ENCODE data around the gene ATXN7.

DNA sequence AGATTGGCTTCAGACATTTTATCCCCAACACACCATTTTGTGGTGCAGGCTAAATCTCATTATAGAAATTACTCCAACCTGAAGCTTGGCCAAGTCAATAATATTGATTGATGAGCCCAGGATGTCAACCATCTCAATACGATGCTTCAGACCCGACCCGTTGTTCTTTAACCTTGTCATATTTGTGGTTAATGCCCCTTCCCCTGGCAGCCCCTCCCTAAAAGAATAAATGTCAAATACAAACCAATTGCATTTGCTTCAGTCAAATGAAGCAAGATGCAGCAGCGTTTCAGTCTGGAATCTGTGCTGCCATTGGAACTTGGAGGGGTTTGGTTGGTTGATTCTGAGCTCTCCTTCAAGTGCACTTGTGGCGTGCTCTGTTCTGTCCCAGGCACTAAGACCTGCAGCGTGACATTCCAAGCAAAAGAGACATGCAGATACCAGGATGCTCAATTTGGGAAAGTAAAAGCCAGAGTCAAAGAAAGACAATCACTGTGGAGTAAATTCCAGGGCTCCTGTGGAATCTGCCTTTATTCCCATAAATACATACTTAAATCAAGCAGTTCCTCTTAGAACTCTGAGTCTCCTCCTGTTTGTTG is 183.4 kb downstream of the ATXN7 start:
- TF ChIP-seq, protein P1, sequence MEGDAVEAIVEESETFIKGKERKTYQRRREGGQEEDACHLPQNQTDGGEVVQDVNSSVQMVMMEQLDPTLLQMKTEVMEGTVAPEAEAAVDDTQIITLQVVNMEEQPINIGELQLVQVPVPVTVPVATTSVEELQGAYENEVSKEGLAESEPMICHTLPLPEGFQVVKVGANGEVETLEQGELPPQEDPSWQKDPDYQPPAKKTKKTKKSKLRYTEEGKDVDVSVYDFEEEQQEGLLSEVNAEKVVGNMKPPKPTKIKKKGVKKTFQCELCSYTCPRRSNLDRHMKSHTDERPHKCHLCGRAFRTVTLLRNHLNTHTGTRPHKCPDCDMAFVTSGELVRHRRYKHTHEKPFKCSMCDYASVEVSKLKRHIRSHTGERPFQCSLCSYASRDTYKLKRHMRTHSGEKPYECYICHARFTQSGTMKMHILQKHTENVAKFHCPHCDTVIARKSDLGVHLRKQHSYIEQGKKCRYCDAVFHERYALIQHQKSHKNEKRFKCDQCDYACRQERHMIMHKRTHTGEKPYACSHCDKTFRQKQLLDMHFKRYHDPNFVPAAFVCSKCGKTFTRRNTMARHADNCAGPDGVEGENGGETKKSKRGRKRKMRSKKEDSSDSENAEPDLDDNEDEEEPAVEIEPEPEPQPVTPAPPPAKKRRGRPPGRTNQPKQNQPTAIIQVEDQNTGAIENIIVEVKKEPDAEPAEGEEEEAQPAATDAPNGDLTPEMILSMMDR (IDR thresholded peaks at IDR 0.05; ENCODE audit: low read length) = no peak
- TF ChIP-seq EZH2 (optimal IDR thresholded peaks at IDR 0.05; ENCODE audit: low read depth, low read length) = no peak

All from MM.1S (cell line).